GM19328 (cell line): ENCODE measurements around the gene CCNG2.
"Not testable (repeated sequence)": the region's sequence is repeated elsewhere in the genome, so short reads cannot be mapped to it uniquely, and the experiment has no call there.

Experiments
- ATAC-seq: cut with Tn5 transposase; IDR thresholded peaks from one replicate; pipeline ENCODE4 v1.9.1; 2021; ENCODE audit warnings: mild to moderate bottlenecking, moderate library complexity; ENCODE audit not compliant: unreplicated experiment

Gene CCNG2

GRCh38 chr4:77156912-77157858 is at the start of gene CCNG2:
CCNG2 (plus strand) TSS chr4:77157207; CDS start chr4:77158533, 1,326 bp downstream.
- peak; percentile 21 for ATAC-seq

GRCh38 chr4:77110730-77111129 is 46.3 kb upstream of the CCNG2 start:
- no peak for ATAC-seq

GRCh38 chr4:77113069-77113468 is 43.9 kb upstream of the CCNG2 start:
- ATAC-seq, result no peak

GRCh38 chr4:77117721-77118120 is 39.3 kb upstream of the CCNG2 start:
- ATAC-seq, result no peak

- peak; percentile 59 for ATAC-seq
Observed at GRCh38 chr4:77120886-77121508, 36.0 kb upstream of the CCNG2 start.

GRCh38 chr4:77121736-77122240 is 35.2 kb upstream of the CCNG2 start:
- ATAC-seq, result no peak

GRCh38 chr4:77122656-77123055 is 34.4 kb upstream of the CCNG2 start:
- ATAC-seq, result no peak

GRCh38 chr4:77123411-77123810 is 33.6 kb upstream of the CCNG2 start:
- no peak for ATAC-seq

GRCh38 chr4:77124576-77124975 is 32.4 kb upstream of the CCNG2 start:
- no peak for ATAC-seq

GRCh38 chr4:77125961-77126360 is 31.0 kb upstream of the CCNG2 start:
- no peak for ATAC-seq

- peak; percentile 86 for ATAC-seq
Observed at GRCh38 chr4:77126809-77127208, 30.2 kb upstream of the CCNG2 start.

- peak; percentile 68 for ATAC-seq
Observed at GRCh38 chr4:77127215-77127614, 29.8 kb upstream of the CCNG2 start.

- no peak for ATAC-seq
Observed at GRCh38 chr4:77127837-77128621, 29.0 kb upstream of the CCNG2 start.

GRCh38 chr4:77132652-77133312 is 24.2 kb upstream of the CCNG2 start:
- ATAC-seq, result no peak

GRCh38 chr4:77137448-77137847 is 19.6 kb upstream of the CCNG2 start:
- ATAC-seq, result not testable (repeated sequence)

- no peak for ATAC-seq
Observed at GRCh38 chr4:77141964-77142645, 14.9 kb upstream of the CCNG2 start.

GRCh38 chr4:77142646-77143028 is 14.4 kb upstream of the CCNG2 start:
- ATAC-seq, result no peak

GRCh38 chr4:77143091-77143490 is 13.9 kb upstream of the CCNG2 start:
- ATAC-seq, result no peak

- ATAC-seq, result peak; percentile 57
Observed at GRCh38 chr4:77145842-77146185, 11.2 kb upstream of the CCNG2 start.
